Transverse colon (tissue), 4 donors: ENCODE data around the gene EPHA5. TPM values are rescaled to one million over a fixed set of nuclear protein-coding genes. Genes with fewer than 3 reads are reported as not detected.

Source experiments
- DNase-seq: peaks from one replicate; pipeline ENCODE4 v3.0.0-alpha.2; 2019
- H3K27ac ChIP-seq, 4 donors: fragments of 200-600 bp; sonication (generic); 2 replicates each; pipeline ENCODE4 v1.5.1; 2016 to 2018; ENCODE audit warnings: inconsistent platforms in 4 of 4
- H3K27me3 ChIP-seq: fragments of 200-600 bp; sonication (generic); 2 replicates; pipeline ENCODE4 v1.5.1; 2017; ENCODE audit warnings: inconsistent platforms
- H3K36me3 ChIP-seq, 4 donors: fragments of 200-600 bp; sonication (generic); 2 replicates each; pipeline ENCODE4 v1.5.1; 2017 to 2019; ENCODE audit warnings: inconsistent platforms in 4 of 4
- H3K4me1 ChIP-seq, 4 donors: fragments of 200-600 bp; sonication (generic); 2 replicates each; pipeline ENCODE4 v1.5.1; 2017 to 2020; ENCODE audit warnings: inconsistent platforms in 4 of 4
- H3K4me3 ChIP-seq, 4 donors: fragments of 200-600 bp; sonication (generic); 1 replicate in 1 of 4; 2 replicates in 3 of 4; pipeline versions ENCODE4 v1.5.1 to v1.6.1; 2017 to 2019; ENCODE audit warnings: inconsistent platforms in 4 of 4
- H3K9me3 ChIP-seq, 2 donors: fragments of 200-600 bp; sonication (generic); 2 replicates each; pipeline ENCODE4 v1.5.1; 2017 to 2019; ENCODE audit warnings: inconsistent platforms in 2 of 2
- CTCF ChIP-seq, 5 experiments: fragments of 200-600 bp in 3 of 5; fragments of 450-650 bp in 2 of 5; sonication (generic) in 3 of 5; IDR thresholded peaks; 1 replicate in 2 of 5; 2 replicates in 3 of 5; pipeline ENCODE4 v1.5.1; 2016 to 2017; ENCODE audit warnings: antibody characterized with exemption in 5 of 5, inconsistent platforms in 3 of 5, mild to moderate bottlenecking in 2 of 5, moderate library complexity in 1 of 5
- EP300 ChIP-seq: sonication (generic); formaldehyde crosslinking; IDR thresholded peaks from one replicate; pipeline ENCODE4 v1.6.1; 2017; ENCODE audit warnings: antibody characterized with exemption, low read depth
- POLR2A ChIP-seq: fragments of 450-650 bp; IDR thresholded peaks from one replicate; pipeline ENCODE4 v1.6.1; 2016; ENCODE audit warnings: antibody characterized with exemption, mild to moderate bottlenecking, moderate library complexity
- POLR2AphosphoS5 ChIP-seq, 3 donors: sonication (generic); formaldehyde crosslinking; IDR thresholded peaks; one replicate each; pipeline ENCODE4 v1.6.1; 2016; ENCODE audit warnings: antibody characterized with exemption in 3 of 3
- WGBS, 2 donors: methylation state at CpG; one replicate each; pipeline ENCODE4 v1.1.5; 2018; ENCODE audit warnings: low coverage in 1 of 2; 5-methylcytosine and 5-hydroxymethylcytosine counted together
- in situ Hi-C, 4 donors: fragments of 200-750 bp; cut with MboI; loops; one replicate each; pipeline versions ENCODE4 v1.15.0 to v1.15.1; 2017; ENCODE audit warnings: low sequenced_read_pairs in 3 of 4, low pct_ligation_motif_present in 1 of 4, low pct_unique_long_range_greater_than_20kb in 1 of 4
- intact Hi-C: fragments of 100-400 bp; cut with DNase I; formaldehyde crosslinking; loops from one replicate; pipeline ENCODE4 v1.15.1; 2023; ENCODE audit warnings: low total_unique reads
- total RNA-seq, 4 donors: library from RNA; depleted of rRNA; stranded (reverse); fragments of >200 nt; gene quantifications; one replicate each; pipeline ENCODE4 v1.1.0, GENCODE V29; 2016

Gene EPHA5
- total RNA-seq, 4 donors from 2014 or later, result 0.14 to 0.60 (median 0.32) TPM; not detected in 1

GRCh38 chr4:65651031-65651430 lies 19.3 kb downstream of the EPHA5 start:
- Histone ChIP-seq H3K4me1 (no peaks in the 10 kb centered on the region), H3K36me3 (no peaks in the 10 kb centered on the region), H3K9me3 (no peaks in the 10 kb centered on the region), H3K4me3 (no peak overlapping the region), H3K27ac (no peak overlapping the region), H3K27me3 (no peaks in the 10 kb centered on the region)
- WGBS, 2 donors, result 44 to 60% methylated on average over 1 of the region's 1 CpG
- in situ Hi-C loops, result no loop called here
- DNase-seq, result no peak
- no peak for TF ChIP-seq POLR2A
- TF ChIP-seq POLR2AphosphoS5 (IDR thresholded peaks at IDR 0.05), result no peak
- TF ChIP-seq CTCF (IDR thresholded peaks at IDR 0.05), result no peak
- intact Hi-C loops, result no loop called here

GRCh38 chr4:65646136-65646535 lies 24.2 kb downstream of the EPHA5 start:
- WGBS, 2 donors, result 56 to 73% methylated on average over 1 of the region's 1 CpG
- H3K4me3 ChIP-seq, result no peak overlapping the region
- H3K27ac ChIP-seq, result no peak overlapping the region
- no peaks in the 10 kb centered on the region for H3K36me3 ChIP-seq
- no peaks in the 10 kb centered on the region for H3K9me3 ChIP-seq
- no peaks in the 10 kb centered on the region for H3K4me1 ChIP-seq
- no peaks in the 10 kb centered on the region for H3K27me3 ChIP-seq
- in situ Hi-C loops (no loop called here), intact Hi-C loops (no loop called here)
- no peak for DNase-seq
- no peak for TF ChIP-seq CTCF (IDR thresholded peaks at IDR 0.05)
- no peak for TF ChIP-seq POLR2AphosphoS5 (IDR thresholded peaks at IDR 0.05)
- no peak for TF ChIP-seq POLR2A
- no peak for TF ChIP-seq EP300

GRCh38 chr4:65645185-65645584 lies 25.1 kb downstream of the EPHA5 start:
- no peaks in the 10 kb centered on the region for H3K36me3 ChIP-seq
- in situ Hi-C loops, result no loop called here
- no peaks in the 10 kb centered on the region for H3K27me3 ChIP-seq
- H3K9me3 ChIP-seq, result no peaks in the 10 kb centered on the region
- H3K4me3 ChIP-seq, result no peak overlapping the region
- DNase-seq, result no peak
- 69 to 82% methylated on average over 1 of the region's 1 CpG for WGBS, 2 donors
- TF ChIP-seq POLR2AphosphoS5 (IDR thresholded peaks at IDR 0.05), result no peak
- H3K27ac ChIP-seq, result no peak overlapping the region
- intact Hi-C loops, result no loop called here
- H3K4me1 ChIP-seq, result no peaks in the 10 kb centered on the region

GRCh38 chr4:65635051-65635821 lies 35.1 kb downstream of the EPHA5 start:
- Histone ChIP-seq H3K4me1 (no peaks in the 10 kb centered on the region), H3K4me3 (no peak overlapping the region), H3K27ac (no peak overlapping the region), H3K27me3 (no peaks in the 10 kb centered on the region), H3K9me3 (no peaks in the 10 kb centered on the region), H3K36me3 (no peaks in the 10 kb centered on the region)
- DNase-seq, result no peak
- intact Hi-C loops (no loop called here), in situ Hi-C loops (no loop called here)
- 30 to 43% methylated on average over 3 of the region's 3 CpGs for WGBS, 2 donors
- TF ChIP-seq POLR2AphosphoS5 (IDR thresholded peaks at IDR 0.05), result no peak
- no peak for TF ChIP-seq CTCF (IDR thresholded peaks at IDR 0.05)
- TF ChIP-seq EP300, result no peak
- TF ChIP-seq POLR2A, result no peak

- intact Hi-C loops (no loop called here), in situ Hi-C loops (no loop called here)
- Histone ChIP-seq H3K4me3 (no peak overlapping the region), H3K4me1 (no peaks in the 10 kb centered on the region), H3K36me3 (no peaks in the 10 kb centered on the region), H3K9me3 (no peaks in the 10 kb centered on the region), H3K27me3 (no peaks in the 10 kb centered on the region), H3K27ac (no peak overlapping the region)
- no peak for TF ChIP-seq POLR2AphosphoS5 (IDR thresholded peaks at IDR 0.05)
- no peak for TF ChIP-seq POLR2A
- no peak for TF ChIP-seq EP300
- TF ChIP-seq CTCF (IDR thresholded peaks at IDR 0.05), result no peak
- DNase-seq, result no peak
Measured at GRCh38 chr4:65624651-65625050, 45.6 kb downstream of the EPHA5 start.
